LoVo (cell line): Measurements from ENCODE around the gene CTNNA2.

ENCODE experiments used
- DNase-seq: peaks from one replicate; pipeline ENCODE4 v3.0.0-alpha.2; 2016; ENCODE audit warnings: low spot score

CTNNA2 gene

GRCh38 chr2:79984476-79984875, 471.6 kb downstream of the CTNNA2 start:
- DNase-seq = no peak

DNA sequence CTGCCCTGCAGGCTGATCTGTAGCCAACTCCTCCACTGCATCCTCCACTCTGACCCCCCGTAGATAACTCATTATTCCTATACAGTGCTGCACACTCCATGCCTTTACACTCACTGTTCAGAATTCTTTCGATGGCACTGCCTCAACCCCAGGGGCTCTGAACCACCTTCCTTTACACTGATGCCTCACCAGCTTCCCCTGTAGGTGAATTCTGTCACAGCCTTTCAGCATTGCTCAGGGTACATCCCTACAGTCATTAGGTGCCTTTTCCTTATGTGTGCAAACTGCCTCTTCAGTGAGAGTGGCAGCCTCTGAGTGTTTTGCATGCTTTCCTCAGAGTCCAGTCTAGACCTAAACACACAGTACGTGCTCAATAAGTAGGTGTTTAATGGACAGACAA, 472.3 kb downstream of the CTNNA2 start:
- DNase-seq = no peak

GRCh38 chr2:79985571-79985970, 472.7 kb downstream of the CTNNA2 start:
- no peak for DNase-seq

- DNase-seq = no peak
These were observed 480.3 kb downstream of the CTNNA2 start for GRCh38 chr2:79993144-79993543.

- DNase-seq = no peak
These were observed 481.3 kb downstream of the CTNNA2 start for GRCh38 chr2:79994161-79994560.

DNA sequence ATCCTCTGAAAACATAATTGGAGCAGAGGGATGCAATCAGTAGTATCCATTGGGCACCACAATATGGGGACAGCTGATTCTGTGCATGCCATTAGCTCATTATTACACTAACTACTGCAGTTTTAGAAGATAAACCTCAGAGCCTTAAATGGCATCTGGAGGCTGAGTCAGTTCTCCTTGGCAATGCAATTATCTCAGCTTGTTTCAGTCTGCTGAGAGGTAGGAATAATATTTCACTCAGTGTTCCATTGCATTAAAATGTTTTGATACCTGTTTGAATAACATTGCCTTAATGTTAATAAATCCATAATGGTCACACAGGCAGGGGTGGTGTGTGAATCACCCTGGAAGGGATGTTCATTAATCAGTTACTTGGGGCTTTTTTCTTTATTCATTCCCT, 482.1 kb downstream of the CTNNA2 start:
- no peak for DNase-seq

- no peak for DNase-seq
These were observed 483.9 kb downstream of the CTNNA2 start for GRCh38 chr2:79996709-79997108.

GRCh38 chr2:80001701-80002101, 488.9 kb downstream of the CTNNA2 start:
- no peak for DNase-seq

- no peak for DNase-seq
These were observed 489.3 kb downstream of the CTNNA2 start for GRCh38 chr2:80002112-80002511.

DNA sequence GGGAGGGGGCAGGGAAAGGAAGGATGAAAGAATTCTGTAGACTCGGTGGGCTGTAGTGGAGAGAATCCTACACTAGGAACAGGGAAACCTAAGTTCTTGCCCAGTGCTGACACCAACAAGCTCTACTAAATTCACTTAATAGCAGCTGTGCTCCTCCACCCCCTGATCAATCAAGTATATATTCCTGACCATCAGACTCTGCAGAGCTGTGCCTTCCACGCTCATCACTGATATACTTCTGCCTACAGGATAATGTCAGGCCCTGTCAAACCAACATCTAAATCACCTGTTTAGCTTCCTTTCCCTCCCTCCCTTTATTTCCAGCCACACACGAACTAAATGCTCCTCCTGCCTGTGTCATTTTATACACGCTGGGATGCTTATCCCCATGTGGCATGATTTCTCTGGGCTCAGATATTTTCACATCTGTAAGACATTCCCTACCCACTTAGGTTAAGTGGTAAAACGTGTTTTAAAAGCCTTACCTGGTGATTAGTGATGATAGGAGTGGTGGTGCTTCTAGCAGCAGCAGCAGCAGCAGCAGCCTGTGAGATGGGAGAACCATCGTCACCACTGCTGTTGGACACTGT, 489.8 kb downstream of the CTNNA2 start:
- DNase-seq = no peak

DNA sequence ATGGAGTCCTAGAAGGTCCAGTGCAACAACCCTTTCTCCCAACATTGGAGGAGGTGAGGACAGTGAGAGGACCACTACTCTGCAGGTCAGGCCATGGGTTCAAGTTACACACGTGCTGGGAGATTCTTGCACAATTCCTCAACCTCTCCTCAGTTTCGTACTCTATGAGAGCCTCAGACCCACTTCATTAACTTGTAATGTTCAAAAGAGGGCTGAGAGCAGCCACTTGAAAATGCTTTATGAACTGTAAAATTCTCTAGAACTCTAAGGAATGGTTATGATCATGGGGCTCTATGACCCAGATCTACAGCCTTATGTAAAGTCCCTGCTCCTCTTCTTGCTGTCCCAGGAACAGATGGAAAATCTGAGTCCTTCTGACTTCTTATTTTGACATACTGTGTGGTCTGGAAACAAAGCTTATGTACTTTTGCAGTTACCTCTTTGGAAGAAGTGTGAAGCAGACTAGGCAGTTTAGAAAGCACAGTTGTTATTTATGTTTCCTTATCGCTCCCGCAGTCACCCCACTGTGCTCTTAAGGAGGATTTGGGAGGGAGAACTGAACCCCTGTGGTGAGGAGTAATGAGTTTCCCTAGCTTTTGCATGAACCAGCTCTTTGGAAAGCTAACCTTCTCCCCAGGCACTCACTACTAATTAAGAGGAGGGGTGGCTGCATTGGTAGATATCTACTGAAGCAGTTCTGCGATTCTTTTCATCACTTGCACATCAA, 495.1 kb downstream of the CTNNA2 start:
- DNase-seq = no peak

DNA sequence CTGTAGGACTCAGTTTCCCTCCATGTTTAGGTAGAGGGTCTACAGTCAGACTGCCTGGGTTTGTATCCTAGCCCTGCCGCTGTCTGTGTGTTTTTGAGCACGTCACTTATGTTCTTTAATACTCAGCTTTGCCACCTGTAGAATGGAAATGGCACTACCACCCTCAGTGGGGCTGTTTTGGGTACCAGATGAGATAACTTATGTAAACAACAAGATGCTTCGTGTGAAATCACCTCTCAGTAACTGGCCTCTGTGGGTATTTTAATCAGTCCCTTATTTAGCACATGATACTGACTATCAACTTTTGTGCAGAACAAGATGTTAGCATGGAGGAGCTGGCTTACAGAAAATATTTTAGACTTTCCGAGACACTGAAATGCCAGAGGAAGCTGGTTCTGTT, 495.7 kb downstream of the CTNNA2 start:
- no peak for DNase-seq

- no peak for DNase-seq
These were observed 496.4 kb downstream of the CTNNA2 start for GRCh38 chr2:80009211-80009610.

DNA sequence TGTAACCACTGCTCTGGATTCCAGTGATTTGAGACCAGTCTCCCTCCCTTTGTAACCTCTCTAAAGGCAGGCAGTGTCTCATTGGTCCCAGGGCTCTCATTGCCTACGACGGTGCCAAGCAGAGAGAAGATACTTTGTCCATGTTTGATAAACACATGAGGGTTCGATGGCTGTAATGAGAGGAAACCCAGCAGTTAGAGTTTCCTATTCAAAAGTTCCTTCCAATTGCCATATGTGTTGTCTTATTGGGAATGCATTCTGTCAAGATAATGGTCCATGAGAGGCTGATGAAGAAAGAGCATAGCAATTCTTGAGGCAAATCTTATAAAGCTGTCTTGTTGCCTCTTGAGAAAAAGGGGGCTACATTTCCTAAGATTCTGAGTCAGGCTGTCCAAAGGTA, 499.2 kb downstream of the CTNNA2 start:
- no peak for DNase-seq

DNA sequence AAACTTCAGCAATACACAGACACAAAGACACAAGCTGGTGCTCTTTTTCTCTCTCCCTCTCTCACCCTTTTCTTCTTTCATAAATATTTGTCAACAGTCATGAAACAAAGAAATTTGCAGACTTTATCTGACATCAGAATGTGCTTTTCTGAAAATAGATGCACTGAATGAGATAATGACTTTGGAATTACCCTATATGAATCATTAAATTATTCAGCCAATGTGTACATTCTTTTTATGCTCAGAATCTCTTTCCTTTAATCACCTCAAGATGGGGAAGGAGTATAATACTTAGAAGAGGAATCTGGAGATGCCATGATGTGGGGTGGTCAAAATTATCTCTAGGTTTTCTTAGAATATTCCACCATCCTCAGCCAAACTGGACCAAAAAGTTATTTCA, 501.8 kb downstream of the CTNNA2 start:
- DNase-seq = no peak

GRCh38 chr2:80016171-80016570, 503.3 kb downstream of the CTNNA2 start:
- no peak for DNase-seq

DNA sequence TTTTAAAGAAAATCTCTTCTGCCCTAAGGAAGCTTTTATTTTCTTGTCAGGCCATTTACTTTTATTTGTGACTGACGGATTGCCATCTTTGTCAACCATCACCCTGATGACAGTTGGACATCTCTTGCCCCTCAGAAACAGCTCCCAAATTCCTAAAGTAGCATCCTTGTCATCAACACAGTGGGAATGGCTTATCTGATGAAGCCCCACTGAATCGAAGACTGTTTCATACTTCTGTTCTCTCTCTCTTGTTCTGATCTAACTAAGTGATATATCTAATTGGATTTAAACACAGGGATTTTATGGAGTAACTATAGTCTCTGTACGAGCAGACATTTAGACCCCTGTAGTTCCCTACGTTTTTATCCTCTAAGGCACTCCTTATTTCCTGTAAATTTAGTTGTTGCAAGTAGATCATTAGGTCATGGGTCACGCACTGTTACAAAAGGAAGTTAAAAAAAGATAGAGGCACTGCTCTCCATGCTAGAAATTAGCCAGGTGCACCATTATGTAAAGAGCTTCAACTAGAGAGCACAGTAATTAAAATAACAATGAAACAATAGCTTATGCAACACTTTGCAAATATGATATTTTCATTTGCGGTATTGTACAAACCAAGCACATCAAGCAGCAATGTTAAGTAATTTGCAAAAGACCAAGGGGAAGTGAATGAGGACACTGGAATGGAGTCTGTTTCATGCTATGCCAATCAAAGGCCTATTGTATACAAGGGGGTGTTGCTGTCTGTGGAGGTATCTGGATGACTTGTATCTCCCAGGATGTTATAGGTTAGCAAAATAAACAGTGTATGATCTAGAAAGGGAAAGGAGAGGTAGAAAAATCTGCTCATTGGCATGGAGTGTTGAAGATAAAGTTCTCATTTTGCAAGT, 507.0 kb downstream of the CTNNA2 start:
- DNase-seq = no peak

DNA sequence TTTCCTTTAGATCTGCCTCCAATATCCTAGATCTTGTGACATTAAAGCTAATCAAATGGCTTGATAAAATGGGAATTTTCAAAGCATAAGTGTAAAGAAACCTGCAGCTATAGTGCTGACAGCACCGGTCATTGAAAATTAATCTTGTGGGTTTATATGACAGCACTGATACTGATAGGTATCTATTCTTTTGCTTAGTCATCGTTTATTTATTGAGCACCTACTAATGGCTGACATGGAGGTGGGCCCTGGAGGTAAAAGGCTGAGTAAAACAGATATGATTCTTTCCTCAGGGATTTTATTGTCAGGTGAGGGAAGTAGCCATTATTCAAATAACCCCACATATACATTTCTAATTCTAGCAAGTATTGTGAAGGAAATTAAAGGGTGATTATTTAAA, 509.2 kb downstream of the CTNNA2 start:
- no peak for DNase-seq

DNA sequence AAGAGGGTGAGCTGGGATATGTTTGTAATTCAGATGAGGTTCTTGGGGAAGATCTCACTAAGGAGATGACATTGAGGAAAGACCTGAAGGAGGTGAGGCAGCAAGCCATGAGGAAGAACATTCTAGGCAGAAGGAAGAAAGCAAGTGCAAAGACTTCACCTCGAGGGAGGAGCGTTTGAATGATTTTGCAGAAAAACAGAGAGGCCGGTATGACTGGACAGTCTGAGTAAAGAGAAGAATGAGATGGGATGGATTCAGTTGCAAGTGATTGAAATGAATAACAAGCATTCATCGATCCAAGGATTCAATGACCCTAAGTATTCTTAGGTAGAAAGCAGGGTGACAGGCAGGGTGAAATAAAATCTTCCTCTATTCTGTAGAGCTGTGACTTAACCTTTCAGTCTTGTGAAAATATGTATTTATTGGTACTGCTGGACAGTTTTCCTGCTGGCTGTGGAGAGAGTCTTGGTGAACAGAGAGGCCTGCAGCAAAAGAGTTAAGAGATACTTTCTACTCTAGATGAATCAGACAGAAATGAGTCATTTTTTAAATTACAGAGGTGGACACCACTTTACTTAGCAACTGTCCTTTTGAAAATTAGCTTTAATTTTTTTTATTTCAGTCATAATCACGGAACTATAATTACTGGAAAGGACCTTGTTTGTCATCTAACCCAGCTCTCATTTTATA, 513.3 kb downstream of the CTNNA2 start:
- no peak for DNase-seq

DNA sequence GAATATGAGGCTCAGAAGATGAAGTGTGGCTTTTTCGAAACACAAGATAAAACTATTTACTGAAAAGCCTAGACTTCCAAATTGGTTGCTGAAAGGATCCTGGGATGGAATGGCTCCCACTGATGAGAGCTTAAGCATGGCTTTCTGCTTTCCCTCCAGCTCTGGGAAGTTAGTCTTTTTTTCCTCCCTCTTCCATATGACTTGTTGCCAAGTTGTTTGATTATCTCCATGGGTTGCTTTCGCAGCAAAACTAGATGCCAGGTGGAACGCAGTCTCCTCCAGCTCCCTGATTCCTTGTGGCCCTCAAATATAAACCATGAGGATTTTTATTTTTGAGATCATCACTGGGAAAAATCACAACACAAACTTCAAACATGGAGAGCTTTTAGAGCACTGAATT, 515.2 kb downstream of the CTNNA2 start:
- no peak for DNase-seq

DNA sequence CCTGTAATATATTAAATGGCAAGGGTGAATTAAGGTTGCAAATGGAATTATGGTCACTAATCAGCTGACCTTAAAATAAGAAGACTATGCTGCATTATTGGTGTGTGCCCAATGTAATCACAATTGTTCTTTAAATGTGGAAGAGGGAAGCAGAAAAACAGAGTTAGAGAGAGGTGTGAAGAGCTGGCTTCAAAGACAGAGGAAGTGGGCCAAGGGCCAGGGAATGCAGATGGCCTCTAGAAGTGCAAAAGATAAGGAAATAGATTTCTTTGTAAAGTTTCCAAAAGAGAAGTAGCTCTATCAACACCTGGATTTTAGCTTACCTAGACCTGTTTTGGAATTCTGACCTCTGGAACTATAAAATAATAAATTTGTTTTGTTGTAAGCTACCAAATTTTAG, 515.7 kb downstream of the CTNNA2 start:
- DNase-seq = no peak

- DNase-seq = no peak
These were observed 517.3 kb downstream of the CTNNA2 start for GRCh38 chr2:80030135-80030534.
